ENCODE results near the gene KCNJ18. TPM values are rescaled to one million over a fixed set of nuclear protein-coding genes. Genes with fewer than 3 reads are reported as not detected.
"Not testable (repeated sequence)": the region's sequence is repeated elsewhere in the genome, so short reads cannot be mapped to it uniquely, and the experiment has no call there.

KCNJ18 gene
- total RNA-seq, 1 experiment from 2014 or later: not detected

- not testable (repeated sequence) for H3K23ac ChIP-seq (ENCODE audit: insufficient read length, low read depth, low read length); H3K4me3 Mint-ChIP-seq; H3K4me1 Mint-ChIP-seq; H2AK5ac ChIP-seq (ENCODE audit: insufficient read length, low read length); H2BK20ac ChIP-seq (ENCODE audit: low read depth, low read length, poor library complexity, severe bottlenecking); H4K8ac ChIP-seq (replicated peaks; ENCODE audit: insufficient read length, low read depth, low read length); H3K23me2 ChIP-seq (ENCODE audit: insufficient read length, low read depth, low read length, poor library complexity, severe bottlenecking); H3K4ac ChIP-seq (ENCODE audit: low read depth, low read length); H2BK12ac ChIP-seq (ENCODE audit: insufficient read length, low read depth, low read length); DNase-seq; H2BK5ac ChIP-seq (ENCODE audit: insufficient read length, low read length); H3T11ph ChIP-seq (ENCODE audit: low read length); H3K14ac ChIP-seq (ENCODE audit: insufficient read depth, low read length); H3K9ac ChIP-seq (ENCODE audit: extremely low read depth, insufficient read length, low read length); H3K27ac Mint-ChIP-seq; H3K56ac ChIP-seq (ENCODE audit: insufficient read length, low read depth, low read length); H2AFZ ChIP-seq (ENCODE audit: low read length); H3K79me2 ChIP-seq (ENCODE audit: insufficient read depth, low read length); H3K27ac ChIP-seq (ENCODE audit: insufficient read length, low read depth, low read length); H2BK15ac ChIP-seq (ENCODE audit: low read depth, low read length); H4K91ac ChIP-seq (ENCODE audit: insufficient read length, low read depth, low read length); H4K5ac ChIP-seq (ENCODE audit: insufficient read length, low read depth, low read length); H3K27me3 ChIP-seq (ENCODE audit: insufficient read depth, low read length); H3K4me1 ChIP-seq (ENCODE audit: insufficient read depth, low read length); H3K79me1 ChIP-seq (ENCODE audit: insufficient read depth, low read depth, low read length, poor library complexity, severe bottlenecking); H3K27me3 Mint-ChIP-seq (ENCODE audit: low read depth); H4K20me1 ChIP-seq (ENCODE audit: control insufficient read depth, insufficient read depth, insufficient read length); H3K4me2 ChIP-seq (ENCODE audit: insufficient read depth, insufficient read length, low read length); H2BK120ac ChIP-seq (ENCODE audit: low read depth, low read length, poor library complexity, severe bottlenecking); H3K18ac ChIP-seq (ENCODE audit: insufficient read length, low read depth, low read length)
- peaks cover 25% of the 10 kb centered on the region for H3K9me3 ChIP-seq (ENCODE audit: control insufficient read depth, low read depth, low read length)
- no CpG with 5 or more reads among the region's 10 CpGs for WGBS (ENCODE audit: extremely low coverage, insufficient read length, low lambda C conversion rate)
- Mint-ChIP-seq H3K36me3 (ENCODE audit: insufficient read depth in 1 of 3, low read depth in 3 of 3) (peaks cover 10 to 20% (median 13%) of the 10 kb centered on the region in 3 experiments; a peak in 6 of 7 replicates), H3K9me3 (peaks cover 62 to 69% of the 10 kb centered on the region in 2 experiments)
These were observed 39.1 kb upstream of the KCNJ18 start for GRCh38 chr17:21653211-21653610.

- not testable (repeated sequence) for H3T11ph ChIP-seq (ENCODE audit: low read length); H3K18ac ChIP-seq (ENCODE audit: insufficient read length, low read depth, low read length); H3K4me1 ChIP-seq (ENCODE audit: insufficient read depth, low read length); H3K4me3 Mint-ChIP-seq; H3K9ac ChIP-seq (ENCODE audit: extremely low read depth, insufficient read length, low read length); H3K23me2 ChIP-seq (ENCODE audit: insufficient read length, low read depth, low read length, poor library complexity, severe bottlenecking); H4K5ac ChIP-seq (ENCODE audit: insufficient read length, low read depth, low read length); H4K91ac ChIP-seq (ENCODE audit: insufficient read length, low read depth, low read length); H3K79me2 ChIP-seq (ENCODE audit: insufficient read depth, low read length); H3K4me2 ChIP-seq (ENCODE audit: insufficient read depth, insufficient read length, low read length); H3K4me1 Mint-ChIP-seq; H2BK20ac ChIP-seq (ENCODE audit: low read depth, low read length, poor library complexity, severe bottlenecking); H2BK120ac ChIP-seq (ENCODE audit: low read depth, low read length, poor library complexity, severe bottlenecking); H3K36me3 Mint-ChIP-seq (ENCODE audit: insufficient read depth in 1 of 3, low read depth in 3 of 3); H2BK15ac ChIP-seq (ENCODE audit: low read depth, low read length); H4K20me1 ChIP-seq (ENCODE audit: control insufficient read depth, insufficient read depth, insufficient read length); H3K27ac ChIP-seq (ENCODE audit: insufficient read length, low read depth, low read length); H3K23ac ChIP-seq (ENCODE audit: insufficient read length, low read depth, low read length); H3K27me3 ChIP-seq (ENCODE audit: insufficient read depth, low read length); H2AFZ ChIP-seq (ENCODE audit: low read length); H3K56ac ChIP-seq (ENCODE audit: insufficient read length, low read depth, low read length); H3K79me1 ChIP-seq (ENCODE audit: insufficient read depth, low read depth, low read length, poor library complexity, severe bottlenecking); H4K8ac ChIP-seq (replicated peaks; ENCODE audit: insufficient read length, low read depth, low read length); H2AK5ac ChIP-seq (ENCODE audit: insufficient read length, low read length); DNase-seq; H3K14ac ChIP-seq (ENCODE audit: insufficient read depth, low read length); H2BK5ac ChIP-seq (ENCODE audit: insufficient read length, low read length); H3K27ac Mint-ChIP-seq; H3K4ac ChIP-seq (ENCODE audit: low read depth, low read length); H3K27me3 Mint-ChIP-seq (ENCODE audit: low read depth); H2BK12ac ChIP-seq (ENCODE audit: insufficient read length, low read depth, low read length)
- peaks cover 14% of the 10 kb centered on the region for H3K9me3 ChIP-seq (ENCODE audit: control insufficient read depth, low read depth, low read length)
- H3K9me3 Mint-ChIP-seq: peaks cover 56 to 68% of the 10 kb centered on the region in 2 experiments
- no CpG with 5 or more reads among the region's 47 CpGs for WGBS (ENCODE audit: extremely low coverage, insufficient read length, low lambda C conversion rate)
These were observed 35.6 kb upstream of the KCNJ18 start for GRCh38 chr17:21656518-21657309.
